CD4-positive, alpha-beta T cell (primary cell): ENCODE measurements around the gene ZNF219. TPM values are rescaled to one million over a fixed set of nuclear protein-coding genes. Genes with fewer than 3 reads are reported as not detected.

Experiments
- ATAC-seq: fragments of 200-7000 bp; cut with Tn5 transposase; one replicate; pipeline ENCODE4 v1.10.0; 2022; ENCODE audit warnings: mild to moderate bottlenecking; ENCODE audit not compliant: poor library complexity
- CTCF ChIA-PET: fragments of 350-600 bp; sonication (Branson Sonifier 250); formaldehyde crosslinking; loops from one replicate; lab custom pipeline; 2021; ENCODE audit warnings: antibody characterized with exemption, inconsistent platforms; lab: Charles Lee
- POLR2A ChIA-PET: fragments of 350-600 bp; sonication (Branson Sonifier 250); formaldehyde crosslinking; loops from one replicate; lab custom pipeline; 2021; ENCODE audit warnings: antibody characterized with exemption, inconsistent platforms; lab: Charles Lee
- DNase-seq, 14 experiments: peaks; one replicate each; pipeline ENCODE4 v3.0.0-alpha.2; 2013 to 2020; ENCODE audit warnings: mixed read lengths in 2 of 14
- H3K27ac ChIP-seq, 2 donors: one replicate each; pipeline versions ENCODE4 v1.5.1 to v1.7.0; 2013; ENCODE audit warnings: low read length in 2 of 2, low read depth in 1 of 2, mild to moderate bottlenecking in 1 of 2
- H3K27me3 ChIP-seq, 2 experiments: 1 replicate in 1 of 2; 2 replicates in 1 of 2; pipeline versions ENCODE4 v1.6.1 to v1.7.0; 2013; ENCODE audit warnings: low read length in 2 of 2, control low read depth in 1 of 2, mild to moderate bottlenecking in 1 of 2, moderate library complexity in 1 of 2; ENCODE audit not compliant: insufficient read depth in 2 of 2, control insufficient read depth in 1 of 2
- H3K36me3 ChIP-seq: one replicate; pipeline ENCODE4 v1.6.1; 2013; ENCODE audit warnings: low read length, control low read depth; ENCODE audit not compliant: insufficient read depth
- H3K4me1 ChIP-seq: one replicate; pipeline ENCODE4 v1.6.1; 2013; ENCODE audit warnings: low read length, control low read depth; ENCODE audit not compliant: insufficient read depth
- H3K4me3 ChIP-seq: one replicate; pipeline ENCODE4 v1.5.1; 2013; ENCODE audit warnings: mild to moderate bottlenecking, low read length, moderate library complexity
- H3K9me3 ChIP-seq, 2 experiments: 1 replicate in 1 of 2; 2 replicates in 1 of 2; pipeline versions ENCODE4 v1.6.1 to v1.7.0; 2013; ENCODE audit warnings: low read length in 2 of 2, mild to moderate bottlenecking in 2 of 2, control low read depth in 1 of 2, moderate library complexity in 1 of 2; ENCODE audit not compliant: control insufficient read depth in 1 of 2, insufficient read depth in 1 of 2
- H3K27ac Mint-ChIP-seq: one replicate; pipeline ENCODE4 v1.8.0; 2020; ENCODE audit warnings: mixed read lengths
- H3K27me3 Mint-ChIP-seq: one replicate; pipeline ENCODE4 v1.8.0; 2021; ENCODE audit warnings: mixed read lengths
- H3K36me3 Mint-ChIP-seq: one replicate; pipeline ENCODE4 v1.8.0; 2021; ENCODE audit warnings: low read depth, mixed read lengths
- H3K4me1 Mint-ChIP-seq: one replicate; pipeline ENCODE4 v1.8.0; 2021; ENCODE audit warnings: low read depth, mixed read lengths
- H3K4me3 Mint-ChIP-seq: one replicate; pipeline ENCODE4 v1.8.0; 2020; ENCODE audit warnings: mild to moderate bottlenecking, mixed read lengths
- H3K9me3 Mint-ChIP-seq: one replicate; pipeline ENCODE4 v1.8.0; 2020; ENCODE audit warnings: mixed read lengths
- intact Hi-C, 2 experiments: fragments of 100-400 bp; cut with DNase I in 1 of 2; cut with micrococcal nuclease in 1 of 2; formaldehyde crosslinking; loops; one replicate each; pipeline versions ENCODE4 v1.15.1 to v1.9.0; 2023 to 2025; cut with DNase I, micrococcal nuclease
- total RNA-seq, 174 experiments: library from RNA in 2 of 174; stranded (reverse) in 2 of 174; gene quantifications; one replicate each; pipeline ENCODE4 v1.2.3 and lab custom pipeline; 2021 to 2026
- TF ChIP-seq, protein P1 (sequence below): fragments of 200-600 bp; IDR thresholded peaks from one replicate; pipeline ENCODE4 v1.8.0; 2022; ENCODE audit warnings: antibody characterized with exemption, mild to moderate bottlenecking

Gene ZNF219
- total RNA-seq, 2 experiments from 2014 or later = 15.2 to 15.5 TPM

DNA sequence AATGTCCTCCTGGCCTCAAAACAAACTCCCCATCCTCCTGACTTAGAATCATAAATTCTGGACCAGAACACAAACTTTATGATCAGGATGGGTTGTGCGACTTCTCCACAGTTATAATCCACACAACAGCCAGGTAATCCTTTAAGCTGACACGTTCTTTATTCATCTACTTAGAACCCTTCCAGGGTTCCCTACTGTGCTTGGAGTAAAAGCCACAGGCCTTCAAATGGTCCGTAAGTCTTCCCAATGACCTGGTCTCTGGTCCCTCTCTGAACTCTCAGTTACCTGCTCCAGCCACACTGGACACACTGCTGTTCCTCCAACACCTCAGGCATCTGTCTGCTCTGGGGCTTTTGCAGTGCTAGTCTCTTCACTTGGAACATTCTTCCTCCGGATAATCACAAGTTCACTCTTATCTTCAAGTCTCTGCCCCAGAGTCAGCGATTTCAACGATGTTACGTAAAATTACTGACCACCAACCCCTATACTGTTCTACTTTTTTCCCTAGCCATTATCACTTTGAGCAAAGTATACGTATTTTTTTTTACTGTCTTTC, 58.0 kb downstream of the ZNF219 start:
- CTCF ChIA-PET = interaction anchor here (0.7 to 3.0 kb wide), 12 partner anchors 14 to 83 kb away, joined by 3 to 58 read pairs (median 5); partner anchors contain the start of genes NDRG2 and TMEM253
- no peaks in the 10 kb centered on the region for H3K9me3 ChIP-seq
- H3K27ac ChIP-seq = no peak overlapping the region
- Mint-ChIP-seq H3K4me3 (no peak overlapping the region), H3K4me1 (peaks cover 11% of the 10 kb centered on the region), H3K36me3 (no peaks in the 10 kb centered on the region), H3K27me3 (peaks cover 10% of the 10 kb centered on the region), H3K27ac (no peak overlapping the region), H3K9me3 (no peaks in the 10 kb centered on the region)
- POLR2A ChIA-PET = interaction anchor here (1.2 to 2.8 kb wide), 2 partner anchors 25 to 28 kb away, joined by 3 to 22 read pairs; no protein-coding TSS in a partner anchor
- TF ChIP-seq, protein P1, sequence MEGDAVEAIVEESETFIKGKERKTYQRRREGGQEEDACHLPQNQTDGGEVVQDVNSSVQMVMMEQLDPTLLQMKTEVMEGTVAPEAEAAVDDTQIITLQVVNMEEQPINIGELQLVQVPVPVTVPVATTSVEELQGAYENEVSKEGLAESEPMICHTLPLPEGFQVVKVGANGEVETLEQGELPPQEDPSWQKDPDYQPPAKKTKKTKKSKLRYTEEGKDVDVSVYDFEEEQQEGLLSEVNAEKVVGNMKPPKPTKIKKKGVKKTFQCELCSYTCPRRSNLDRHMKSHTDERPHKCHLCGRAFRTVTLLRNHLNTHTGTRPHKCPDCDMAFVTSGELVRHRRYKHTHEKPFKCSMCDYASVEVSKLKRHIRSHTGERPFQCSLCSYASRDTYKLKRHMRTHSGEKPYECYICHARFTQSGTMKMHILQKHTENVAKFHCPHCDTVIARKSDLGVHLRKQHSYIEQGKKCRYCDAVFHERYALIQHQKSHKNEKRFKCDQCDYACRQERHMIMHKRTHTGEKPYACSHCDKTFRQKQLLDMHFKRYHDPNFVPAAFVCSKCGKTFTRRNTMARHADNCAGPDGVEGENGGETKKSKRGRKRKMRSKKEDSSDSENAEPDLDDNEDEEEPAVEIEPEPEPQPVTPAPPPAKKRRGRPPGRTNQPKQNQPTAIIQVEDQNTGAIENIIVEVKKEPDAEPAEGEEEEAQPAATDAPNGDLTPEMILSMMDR = no peak
- H3K36me3 ChIP-seq = no peaks in the 10 kb centered on the region
- DNase-seq (no peak), ATAC-seq (no peak)
- H3K27me3 ChIP-seq = no peaks in the 10 kb centered on the region
- no peak overlapping the region for H3K4me3 ChIP-seq
- H3K4me1 ChIP-seq = peaks cover 15% of the 10 kb centered on the region
- intact Hi-C loops = loop anchor here (1.0 kb wide), 1 partner anchor 26 kb away; no protein-coding TSS in a partner anchor

Other genes starting within 250 kb of the ZNF219 start
- not detected for gene RNASE3, start 207.3 kb downstream of the ZNF219 start, total RNA-seq
- gene RNASE2, start 143.2 kb downstream of the ZNF219 start, total RNA-seq = under 1 TPM; 0.34 to 0.36 TPM
- gene METTL17, start 108.7 kb downstream of the ZNF219 start, total RNA-seq = 10 to 100 TPM; 92.0 to 94.8 TPM
- not detected for gene SLC39A2, start 99.4 kb downstream of the ZNF219 start, total RNA-seq
- gene NDRG2, start 73.6 kb downstream of the ZNF219 start, total RNA-seq = 10 to 100 TPM; 26.7 to 28.6 TPM
- not detected for gene TPPP2, start 68.4 kb downstream of the ZNF219 start, total RNA-seq
- not detected for gene RNASE13, start 63.8 kb downstream of the ZNF219 start, total RNA-seq
- not detected for gene RNASE7, start 56.3 kb downstream of the ZNF219 start, total RNA-seq
- gene RNASE8, start 40.8 kb downstream of the ZNF219 start, total RNA-seq = not detected
- 1 to 10 TPM; 1.2 to 1.3 TPM for gene ARHGEF40, start 28.4 kb downstream of the ZNF219 start, total RNA-seq
- gene TMEM253, start 2.4 kb upstream of the ZNF219 start, total RNA-seq = not detected
- not detected for gene OR5AU1, start 57.4 kb upstream of the ZNF219 start, total RNA-seq
- 100 to 1,000 TPM; 507 to 528 TPM for gene HNRNPC, start 170.8 kb upstream of the ZNF219 start, total RNA-seq
- gene RPGRIP1, start 181.4 kb upstream of the ZNF219 start, total RNA-seq = not detected